Activated B cell treated with CpG ODN at 0.5 μM for 24 hours (primary cell): Measurements from ENCODE around the gene DRAM1. TPM values are rescaled to one million over a fixed set of nuclear protein-coding genes. Genes with fewer than 3 reads are reported as not detected.

Source experiments
- ATAC-seq: fragments of 200-7000 bp; cut with Tn5 transposase; one replicate; pipeline ENCODE4 v1.10.0; 2021; ENCODE audit warnings: low read depth, mild to moderate bottlenecking, moderate library complexity
- CTCF ChIA-PET: fragments of 350-600 bp; sonication (Branson Sonifier 250); formaldehyde crosslinking; loops from one replicate; lab custom pipeline; 2021; ENCODE audit warnings: antibody characterized with exemption; lab: Charles Lee
- POLR2A ChIA-PET: fragments of 350-600 bp; sonication (Branson Sonifier 250); formaldehyde crosslinking; loops from one replicate; lab custom pipeline; 2021; ENCODE audit warnings: antibody characterized with exemption; lab: Charles Lee
- DNase-seq: peaks from one replicate; pipeline ENCODE4 v3.0.0; 2022
- H3K27ac Mint-ChIP-seq: one replicate; pipeline ENCODE4 v1.8.0; 2020; ENCODE audit warnings: mixed read lengths
- H3K27me3 Mint-ChIP-seq: one replicate; pipeline ENCODE4 v1.8.0; 2021; ENCODE audit warnings: mixed read lengths
- H3K36me3 Mint-ChIP-seq: one replicate; pipeline ENCODE4 v1.8.0; 2021; ENCODE audit warnings: low read depth, mixed read lengths
- H3K4me1 Mint-ChIP-seq: one replicate; pipeline ENCODE4 v1.8.0; 2021; ENCODE audit warnings: mixed read lengths
- H3K4me3 Mint-ChIP-seq: one replicate; pipeline ENCODE4 v1.8.0; 2020; ENCODE audit warnings: mild to moderate bottlenecking, mixed read lengths
- H3K9me3 Mint-ChIP-seq: one replicate; pipeline ENCODE4 v1.8.0; 2020; ENCODE audit warnings: mixed read lengths
- CTCF ChIP-seq: fragments of 200-600 bp; IDR thresholded peaks from one replicate; pipeline ENCODE4 v1.8.0; 2022; ENCODE audit warnings: antibody characterized with exemption, mild to moderate bottlenecking
- intact Hi-C: fragments of 100-400 bp; cut with micrococcal nuclease; formaldehyde crosslinking; loops from one replicate; pipeline ENCODE4 v1.15.1; 2024
- total RNA-seq: library from RNA; stranded (reverse); gene quantifications from 2 replicates; pipeline ENCODE4 v1.2.3, GENCODE V29; 2022

DRAM1 gene
- total RNA-seq, 1 donor from 2014 or later: 11.5 TPM

- Mint-ChIP-seq H3K4me3 (no peak overlapping the region), H3K27ac (no peak overlapping the region), H3K4me1 (peaks cover 35% of the 10 kb centered on the region), H3K36me3 (peaks cover 5% of the 10 kb centered on the region), H3K27me3 (no peaks in the 10 kb centered on the region), H3K9me3 (no peaks in the 10 kb centered on the region)
- ATAC-seq (no peak), DNase-seq (no peak)
- POLR2A ChIA-PET: interaction anchor here (1.4 to 3.8 kb wide), 3 partner anchors 12 to 18 kb away, joined by 4 to 23 read pairs (median 9); no protein-coding TSS in a partner anchor
- CTCF ChIA-PET: interaction anchor here (1.2 to 4.9 kb wide), 8 partner anchors 9 to 784 kb away, joined by 3 to 27 read pairs (median 10); no protein-coding TSS in a partner anchor
- no peak for TF ChIP-seq CTCF
- intact Hi-C loops: loop anchor here (5.0 kb wide), 1 partner anchor 128 kb away; no protein-coding TSS in a partner anchor
Measured at GRCh38 chr12:101919447-101919846, 42.1 kb downstream of the DRAM1 start.

- no peaks in the 10 kb centered on the region for H3K27me3 Mint-ChIP-seq
- H3K4me3 Mint-ChIP-seq: no peak overlapping the region
- CTCF ChIA-PET: interaction anchor here (4.1 to 4.9 kb wide), 3 partner anchors 16 to 782 kb away, joined by 16 to 27 read pairs (median 26); no protein-coding TSS in a partner anchor
- DNase-seq: no peak
- POLR2A ChIA-PET: interaction anchor here (1.0 to 1.5 kb wide), 2 partner anchors 11 to 13 kb away, joined by 3 read pairs; no protein-coding TSS in a partner anchor
- no peak for TF ChIP-seq CTCF
- H3K9me3 Mint-ChIP-seq: no peaks in the 10 kb centered on the region
- no peak for ATAC-seq
- intact Hi-C loops: no loop called here
- peaks cover 5% of the 10 kb centered on the region for H3K36me3 Mint-ChIP-seq
- peaks cover 35% of the 10 kb centered on the region for H3K4me1 Mint-ChIP-seq
- H3K27ac Mint-ChIP-seq: no peak overlapping the region
Measured at GRCh38 chr12:101920906-101921305, 43.5 kb downstream of the DRAM1 start.

- no peak overlapping the region for H3K27ac Mint-ChIP-seq
- no peaks in the 10 kb centered on the region for H3K9me3 Mint-ChIP-seq
- DNase-seq (no peak), ATAC-seq (peak; percentile 69)
- H3K27me3 Mint-ChIP-seq: no peaks in the 10 kb centered on the region
- no peak for TF ChIP-seq CTCF
- H3K36me3 Mint-ChIP-seq: peaks cover 5% of the 10 kb centered on the region
- H3K4me1 Mint-ChIP-seq: peaks cover 24% of the 10 kb centered on the region
- no peak overlapping the region for H3K4me3 Mint-ChIP-seq
- POLR2A ChIA-PET: interaction anchor here (0.6 to 1.9 kb wide), 3 partner anchors 9 to 78 kb away, joined by 4 to 14 read pairs (median 5); no protein-coding TSS in a partner anchor
- CTCF ChIA-PET: interaction anchor here (0.7 to 1.4 kb wide), 2 partner anchors 17 to 18 kb away, joined by 3 read pairs; no protein-coding TSS in a partner anchor
- intact Hi-C loops: loop anchor here (1.0 kb wide), 1 partner anchor 9 kb away; no protein-coding TSS in a partner anchor
Measured at GRCh38 chr12:101923045-101923718, 45.8 kb downstream of the DRAM1 start.

- ChIA-PET POLR2A (no interaction called here), CTCF (no interaction called here)
- DNase-seq: no peak
- H3K4me1 Mint-ChIP-seq: peaks cover 34% of the 10 kb centered on the region
- no peak overlapping the region for H3K27ac Mint-ChIP-seq
- peaks cover 10% of the 10 kb centered on the region for H3K9me3 Mint-ChIP-seq
- H3K36me3 Mint-ChIP-seq: peaks cover 7% of the 10 kb centered on the region
- intact Hi-C loops: no loop called here
- H3K27me3 Mint-ChIP-seq: no peaks in the 10 kb centered on the region
- ATAC-seq: no peak
- TF ChIP-seq CTCF: no peak
- no peak overlapping the region for H3K4me3 Mint-ChIP-seq
Measured at GRCh38 chr12:101924618-101925017, 47.2 kb downstream of the DRAM1 start.

GRCh38 chr12:101925361-101925760, 48.0 kb downstream of the DRAM1 start:
- ChIA-PET CTCF (no interaction called here), POLR2A (interaction anchor here (0.7 kb wide), 2 partner anchors 8 to 11 kb away, joined by 3 to 5 read pairs; no protein-coding TSS in a partner anchor)
- intact Hi-C loops: no loop called here
- peaks cover 8% of the 10 kb centered on the region for H3K36me3 Mint-ChIP-seq
- TF ChIP-seq CTCF: no peak
- H3K4me3 Mint-ChIP-seq: no peak overlapping the region
- H3K4me1 Mint-ChIP-seq: peaks cover 41% of the 10 kb centered on the region
- no peaks in the 10 kb centered on the region for H3K27me3 Mint-ChIP-seq
- ATAC-seq (no peak), DNase-seq (no peak)
- H3K27ac Mint-ChIP-seq: no peak overlapping the region
- peaks cover 10% of the 10 kb centered on the region for H3K9me3 Mint-ChIP-seq
